ENCODE measurements around the gene ARMS2. TPM values are rescaled to one million over a fixed set of nuclear protein-coding genes. Genes with fewer than 3 reads are reported as not detected.

Gene ARMS2
- total and polyA plus RNA-seq, 8 donors: not detected

GRCh38 chr10:122490268-122490667, 35.8 kb downstream of the ARMS2 start:
- intact Hi-C loops (cut with DNase I; ENCODE audit: low total_unique reads): no loop called here
- peak overlapping the region in 2 of 5 donors; percentile 38 to 86 for H3K27ac ChIP-seq

GRCh38 chr10:122490786-122491680, 36.6 kb downstream of the ARMS2 start:
- Histone ChIP-seq H3K27me3 (no peaks in the 10 kb centered on the region), H3K9me3 (no peaks in the 10 kb centered on the region), H3K4me1 (peaks cover 14 to 89% (median 50%) of the 10 kb centered on the region in 4 donors), H3K4me3 (no peak overlapping the region), H3K36me3 (peaks cover 0 to 10% (median 0%) of the 10 kb centered on the region in 4 donors), H3K27ac (peak overlapping the region in 4 of 5 donors; percentile 4 to 86 (median 62))
- WGBS, 5 donors: 72 to 86% (median 76%) methylated on average over 25 to 26 of the region's 26 CpGs
- intact Hi-C loops (cut with DNase I; ENCODE audit: low total_unique reads): no loop called here
- peak in 1 of 2 donors; percentile 49 for DNase-seq
- TF ChIP-seq CTCF (IDR thresholded peaks at IDR 0.05) (no peak), EP300 (IDR thresholded peaks at IDR 0.05) (peak; percentile 27), POLR2AphosphoS5 (IDR thresholded peaks at IDR 0.05) (peak in 2 of 3 donors; percentile 39 to 42), POLR2A (IDR thresholded peaks at IDR 0.05) (no peak)

More at GRCh38 chr10:122490268-122490667, 35.8 kb downstream of the ARMS2 start:
- no peaks in the 10 kb centered on the region for H3K9me3 ChIP-seq
- no peak overlapping the region for H3K4me3 ChIP-seq
- H3K4me1 ChIP-seq: peaks cover 14 to 89% (median 53%) of the 10 kb centered on the region in 4 donors
- 59 to 79% (median 70%) methylated on average over 4 of the region's 4 CpGs for WGBS, 5 donors
- TF ChIP-seq CTCF (IDR thresholded peaks at IDR 0.05): no peak
- no peak for TF ChIP-seq POLR2A (IDR thresholded peaks at IDR 0.05)
- TF ChIP-seq EP300 (IDR thresholded peaks at IDR 0.05): no peak
- H3K27me3 ChIP-seq: no peaks in the 10 kb centered on the region
- peaks cover 0 to 10% (median 0%) of the 10 kb centered on the region in 4 donors for H3K36me3 ChIP-seq
- DNase-seq: no peak

- DNase-seq: no peak
- intact Hi-C loops (cut with DNase I; ENCODE audit: low total_unique reads): no loop called here
- Histone ChIP-seq H3K4me3 (no peak overlapping the region), H3K4me1 (peaks cover 6 to 86% (median 44%) of the 10 kb centered on the region in 4 donors), H3K27me3 (no peaks in the 10 kb centered on the region), H3K36me3 (peaks cover 0 to 10% (median 0%) of the 10 kb centered on the region in 4 donors), H3K27ac (peak overlapping the region in 4 of 5 donors; percentile 52 to 86 (median 76)), H3K9me3 (no peaks in the 10 kb centered on the region)
- TF ChIP-seq POLR2AphosphoS5 (IDR thresholded peaks at IDR 0.05) (no peak), EP300 (IDR thresholded peaks at IDR 0.05) (no peak), CTCF (IDR thresholded peaks at IDR 0.05) (no peak), POLR2A (IDR thresholded peaks at IDR 0.05) (no peak)
- 69 to 86% (median 84%) methylated on average over 9 of the region's 9 CpGs for WGBS, 5 donors
These were observed 37.6 kb downstream of the ARMS2 start for GRCh38 chr10:122492006-122492405.

GRCh38 chr10:122492999-122493481, 38.6 kb downstream of the ARMS2 start:
- peaks cover 0 to 10% (median 0%) of the 10 kb centered on the region in 4 donors for H3K36me3 ChIP-seq
- TF ChIP-seq CTCF (IDR thresholded peaks at IDR 0.05) (no peak), POLR2A (IDR thresholded peaks at IDR 0.05) (no peak), POLR2AphosphoS5 (IDR thresholded peaks at IDR 0.05) (peak in 1 of 3 donors; percentile 48)
- H3K4me3 ChIP-seq: no peak overlapping the region
- peak overlapping the region in 4 of 5 donors; percentile 52 to 86 (median 76) for H3K27ac ChIP-seq
- intact Hi-C loops (cut with DNase I; ENCODE audit: low total_unique reads): no loop called here
- no peaks in the 10 kb centered on the region for H3K27me3 ChIP-seq
- no peaks in the 10 kb centered on the region for H3K9me3 ChIP-seq
- peaks cover 3 to 76% (median 39%) of the 10 kb centered on the region in 4 donors for H3K4me1 ChIP-seq
- peak in 1 of 2 donors; percentile 91 for DNase-seq
- 53 to 75% (median 68%) methylated on average over 9 of the region's 9 CpGs for WGBS, 5 donors

All from stomach (tissue), 9 donors.